Testis (tissue), 3 donors: ENCODE results near the gene PDGFC. TPM values are rescaled to one million over a fixed set of nuclear protein-coding genes. Genes with fewer than 3 reads are reported as not detected.

Experiments
- DNase-seq: peaks from one replicate; pipeline ENCODE4 v3.0.0-alpha.2; 2019
- H3K27ac ChIP-seq, 2 donors: fragments of 200-600 bp; sonication (generic); one replicate each; pipeline ENCODE4 v1.5.1; 2019
- H3K27me3 ChIP-seq: fragments of 200-600 bp; sonication (generic); one replicate; pipeline ENCODE4 v1.5.1; 2019
- H3K36me3 ChIP-seq: fragments of 200-600 bp; sonication (generic); one replicate; pipeline ENCODE4 v1.5.1; 2017; ENCODE audit warnings: low read depth; ENCODE audit errors: missing control alignments
- H3K4me1 ChIP-seq: fragments of 200-600 bp; sonication (generic); one replicate; pipeline ENCODE4 v1.5.1; 2019
- H3K4me3 ChIP-seq, 2 donors: fragments of 200-600 bp; sonication (generic); one replicate each; pipeline ENCODE4 v1.5.1; 2017 to 2019
- H3K9me3 ChIP-seq: fragments of 200-600 bp; sonication (generic); one replicate; pipeline ENCODE4 v1.5.1; 2017
- CTCF ChIP-seq, 3 experiments: fragments of 450-650 bp in 2 of 3; fragments of 200-600 bp in 1 of 3; sonication (generic) in 1 of 3; IDR thresholded peaks; one replicate each; pipeline ENCODE4 v1.5.1; 2016 to 2019; ENCODE audit warnings: antibody characterized with exemption in 3 of 3, mild to moderate bottlenecking in 2 of 3, moderate library complexity in 1 of 3
- POLR2A ChIP-seq: fragments of 450-650 bp; IDR thresholded peaks from one replicate; pipeline ENCODE4 v1.6.1; 2017; ENCODE audit warnings: antibody characterized with exemption, mild to moderate bottlenecking, moderate library complexity
- WGBS, 2 donors: methylation state at CpG; one replicate each; pipeline ENCODE4 v1.1.5; 2018; 5-methylcytosine and 5-hydroxymethylcytosine counted together
- intact Hi-C: fragments of 100-400 bp; cut with DNase I; formaldehyde crosslinking; loops from one replicate; pipeline ENCODE4 v1.15.1; 2023; ENCODE audit warnings: low total_unique reads
- polyA plus RNA-seq: library from polyadenylated mRNA; stranded (reverse); fragments of 350-450 nt; fragmentation: Illumina TruSeq; extraction: RNeasy Lipid Tissue Mini Kit (QIAGEN cat#74804); gene quantifications from one replicate; pipeline ENCODE4 v1.2.3, GENCODE V29; 2014; ENCODE audit warnings: low read depth, low replicate concordance; ENCODE audit not compliant: insufficient read depth
- total RNA-seq, 2 donors: library from RNA; depleted of rRNA; stranded (reverse); fragments of >200 nt; gene quantifications; one replicate each; pipeline ENCODE4 v1.2.3, GENCODE V29; 2016

Gene PDGFC
- total and polyA plus RNA-seq, 3 donors from 2014 or later = 7.8 to 13.8 (median 9.4) TPM

DNA sequence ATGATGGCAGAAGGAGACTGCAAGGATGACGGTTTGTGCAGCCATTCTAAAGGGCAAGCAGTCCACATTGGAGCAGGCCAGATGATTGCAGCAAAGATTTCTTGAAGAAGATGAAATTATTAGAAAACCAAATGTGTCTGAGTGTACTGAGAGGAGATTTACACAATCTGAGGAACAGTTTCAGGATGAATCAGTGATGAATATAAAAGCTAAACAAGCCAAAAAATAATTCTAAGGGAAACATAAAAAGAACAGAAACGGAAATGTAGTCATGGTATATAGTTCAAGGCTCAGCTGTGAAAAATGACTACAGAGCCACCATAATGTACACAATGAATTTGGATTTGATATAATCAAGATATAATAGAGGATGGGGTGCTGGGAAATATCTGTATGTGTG, 168.5 kb downstream of the PDGFC start:
- 89 to 90% methylated on average over 2 of the region's 2 CpGs for WGBS, 2 donors
- H3K27me3 ChIP-seq = no peaks in the 10 kb centered on the region
- H3K27ac ChIP-seq = no peak overlapping the region
- no peak for DNase-seq
- H3K36me3 ChIP-seq = no peaks in the 10 kb centered on the region
- no peaks in the 10 kb centered on the region for H3K4me1 ChIP-seq
- intact Hi-C loops = no loop called here
- H3K4me3 ChIP-seq = no peak overlapping the region
- TF ChIP-seq POLR2A (no peak), CTCF (IDR thresholded peaks at IDR 0.05) (no peak)
- H3K9me3 ChIP-seq = no peaks in the 10 kb centered on the region

DNA sequence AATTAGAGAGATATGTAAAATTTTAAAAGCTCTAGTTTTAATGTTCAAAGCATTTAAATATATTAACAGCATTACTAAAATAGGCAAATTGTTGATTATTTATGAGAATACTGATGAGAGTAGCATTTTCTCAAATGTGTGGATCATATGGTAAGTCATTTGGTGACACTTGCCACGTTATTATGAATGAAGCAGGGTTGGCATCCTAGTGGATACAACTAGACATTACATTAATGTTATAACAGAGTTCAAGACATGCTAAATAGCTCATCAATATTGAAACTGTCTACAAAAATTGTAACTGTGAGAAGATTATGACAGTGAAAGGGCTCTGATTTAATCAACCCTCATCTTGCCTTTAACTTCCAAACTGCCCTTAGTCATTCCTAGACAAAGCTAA, 171.1 kb downstream of the PDGFC start:
- Histone ChIP-seq H3K27me3 (no peaks in the 10 kb centered on the region), H3K27ac (no peak overlapping the region), H3K9me3 (no peaks in the 10 kb centered on the region), H3K4me3 (no peak overlapping the region), H3K36me3 (no peaks in the 10 kb centered on the region), H3K4me1 (no peaks in the 10 kb centered on the region)
- WGBS, 2 donors = 94% methylated on average over 1 of the region's 1 CpG
- TF ChIP-seq POLR2A = no peak
- TF ChIP-seq CTCF (IDR thresholded peaks at IDR 0.05) = no peak
- no peak for DNase-seq
- intact Hi-C loops = no loop called here

DNA sequence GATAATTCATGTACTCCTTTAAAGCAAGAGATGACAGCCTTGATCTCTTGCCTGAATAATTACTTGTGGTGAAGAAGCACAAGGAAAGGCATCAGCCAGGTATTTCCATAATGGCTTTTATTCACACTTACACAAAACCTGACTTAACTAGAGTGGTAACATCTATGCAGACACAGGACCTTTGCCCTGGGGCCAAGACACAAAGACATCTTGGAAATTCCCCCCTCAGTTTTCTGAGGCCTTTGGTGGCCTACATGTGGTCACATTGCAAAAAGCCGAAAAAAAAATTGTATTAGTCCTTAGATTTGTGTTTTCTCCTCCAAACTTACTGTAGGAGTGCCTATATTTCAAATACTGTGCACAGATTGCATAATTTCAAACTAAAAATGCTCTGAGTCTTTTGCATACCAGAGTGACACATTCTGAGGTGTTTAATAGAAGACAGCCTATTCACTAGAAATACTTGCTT, 172.4 kb downstream of the PDGFC start:
- Histone ChIP-seq H3K27ac (no peak overlapping the region), H3K36me3 (no peaks in the 10 kb centered on the region), H3K27me3 (no peaks in the 10 kb centered on the region), H3K4me1 (no peaks in the 10 kb centered on the region), H3K4me3 (no peak overlapping the region), H3K9me3 (no peaks in the 10 kb centered on the region)
- DNase-seq = no peak
- TF ChIP-seq POLR2A (no peak), CTCF (IDR thresholded peaks at IDR 0.05) (no peak)
- WGBS, 2 donors = 89 to 92% methylated on average over 1 of the region's 1 CpG
- intact Hi-C loops = no loop called here

GRCh38 chr4:156798438-156798837, 173.2 kb downstream of the PDGFC start:
- no peak for DNase-seq
- TF ChIP-seq POLR2A (no peak), CTCF (IDR thresholded peaks at IDR 0.05) (no peak)
- H3K9me3 ChIP-seq = no peaks in the 10 kb centered on the region
- no peaks in the 10 kb centered on the region for H3K4me1 ChIP-seq
- 85 to 92% methylated on average over 1 of the region's 1 CpG for WGBS, 2 donors
- intact Hi-C loops = no loop called here
- no peak overlapping the region for H3K27ac ChIP-seq
- H3K27me3 ChIP-seq = no peaks in the 10 kb centered on the region
- no peak overlapping the region for H3K4me3 ChIP-seq
- no peaks in the 10 kb centered on the region for H3K36me3 ChIP-seq

DNA sequence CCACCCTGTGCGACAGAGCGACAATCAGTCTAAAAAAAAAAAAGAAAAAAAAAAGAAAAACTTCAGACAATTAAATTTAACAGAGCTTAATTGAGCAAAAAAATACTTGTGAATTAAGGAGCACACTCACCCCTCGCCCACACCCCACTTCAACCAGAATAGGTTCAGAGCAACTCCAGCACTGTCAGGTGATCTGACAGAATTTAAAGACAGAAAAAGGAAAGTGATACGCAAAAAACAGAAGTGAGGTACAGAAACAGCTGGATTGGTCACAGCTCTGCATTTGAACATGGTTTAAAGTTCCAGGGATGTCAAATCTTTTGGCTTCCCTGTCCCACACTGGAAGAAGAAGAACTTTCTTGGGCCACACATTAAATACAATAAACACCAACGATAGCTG, 174.4 kb downstream of the PDGFC start:
- 92 to 93% methylated on average over 5 of the region's 5 CpGs for WGBS, 2 donors
- Histone ChIP-seq H3K4me3 (no peak overlapping the region), H3K9me3 (no peaks in the 10 kb centered on the region), H3K4me1 (no peaks in the 10 kb centered on the region), H3K27me3 (no peaks in the 10 kb centered on the region), H3K36me3 (no peaks in the 10 kb centered on the region), H3K27ac (no peak overlapping the region)
- TF ChIP-seq POLR2A (no peak), CTCF (IDR thresholded peaks at IDR 0.05) (no peak)
- intact Hi-C loops = no loop called here
- DNase-seq = no peak
